ENCODE measurements around the gene ITGAL.
"Not testable (repeated sequence)": the region's sequence is repeated elsewhere in the genome, so short reads cannot be mapped to it uniquely, and the experiment has no call there.

Gene ITGAL

DNA sequence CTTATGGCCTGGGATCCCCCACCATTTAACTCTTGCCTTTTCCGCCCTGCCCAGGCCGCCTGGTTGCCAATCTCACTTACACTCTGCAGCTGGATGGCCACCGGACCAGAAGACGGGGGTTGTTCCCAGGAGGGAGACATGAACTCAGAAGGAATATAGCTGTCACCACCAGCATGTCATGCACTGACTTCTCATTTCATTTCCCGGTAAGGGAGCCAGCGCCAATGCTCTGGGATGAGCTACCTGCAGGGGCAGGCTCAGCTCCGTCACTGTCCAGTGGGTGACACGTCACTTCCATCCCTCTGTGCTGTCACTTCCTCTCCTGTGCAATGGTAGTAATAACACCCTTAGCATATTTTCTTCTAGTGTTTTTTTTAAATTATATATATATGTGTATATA is 26.7 kb downstream of the ITGAL start:
- no peak for DNase-seq

DNA sequence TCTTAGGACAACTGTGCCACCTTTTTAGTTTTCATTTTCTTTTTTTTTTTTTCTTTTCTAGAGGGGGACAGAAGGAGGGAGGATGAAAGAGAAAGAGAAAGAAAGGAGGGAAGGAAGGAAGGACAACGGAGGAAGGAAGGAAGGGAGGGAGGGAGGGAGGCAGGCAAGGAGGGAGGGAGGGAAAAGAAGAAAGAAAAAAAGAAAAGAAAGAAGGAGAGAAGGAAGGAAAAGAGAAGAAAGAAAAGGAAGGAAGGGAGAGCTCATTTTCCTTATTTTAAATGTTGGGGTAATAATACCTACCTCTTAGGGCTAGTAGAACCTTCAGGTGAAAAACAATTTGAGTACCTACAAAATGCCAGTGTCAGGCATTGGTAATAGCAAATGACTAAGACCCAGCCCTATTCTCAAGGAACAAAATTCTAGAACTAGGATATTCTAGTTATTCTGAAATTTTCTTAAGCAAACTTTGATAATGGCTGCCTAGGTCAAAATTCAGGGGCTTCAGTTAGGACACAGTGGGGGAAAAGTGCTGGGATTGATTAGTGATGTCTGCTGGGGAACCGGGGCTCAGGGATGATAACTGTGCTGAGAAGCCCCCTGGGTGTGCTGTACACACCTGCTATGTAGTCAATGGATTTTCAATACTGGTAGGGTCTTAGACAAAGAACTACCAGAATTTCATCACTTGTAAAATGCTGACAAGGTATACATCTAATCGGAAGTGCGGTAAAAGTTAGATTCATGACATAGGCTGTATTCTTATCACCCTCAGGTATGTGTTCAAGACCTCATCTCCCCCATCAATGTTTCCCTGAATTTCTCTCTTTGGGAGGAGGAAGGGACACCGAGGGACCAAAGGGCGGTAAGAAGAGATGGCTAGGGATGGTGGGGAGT is 31.1 kb downstream of the ITGAL start:
- DNase-seq = no peak

DNA sequence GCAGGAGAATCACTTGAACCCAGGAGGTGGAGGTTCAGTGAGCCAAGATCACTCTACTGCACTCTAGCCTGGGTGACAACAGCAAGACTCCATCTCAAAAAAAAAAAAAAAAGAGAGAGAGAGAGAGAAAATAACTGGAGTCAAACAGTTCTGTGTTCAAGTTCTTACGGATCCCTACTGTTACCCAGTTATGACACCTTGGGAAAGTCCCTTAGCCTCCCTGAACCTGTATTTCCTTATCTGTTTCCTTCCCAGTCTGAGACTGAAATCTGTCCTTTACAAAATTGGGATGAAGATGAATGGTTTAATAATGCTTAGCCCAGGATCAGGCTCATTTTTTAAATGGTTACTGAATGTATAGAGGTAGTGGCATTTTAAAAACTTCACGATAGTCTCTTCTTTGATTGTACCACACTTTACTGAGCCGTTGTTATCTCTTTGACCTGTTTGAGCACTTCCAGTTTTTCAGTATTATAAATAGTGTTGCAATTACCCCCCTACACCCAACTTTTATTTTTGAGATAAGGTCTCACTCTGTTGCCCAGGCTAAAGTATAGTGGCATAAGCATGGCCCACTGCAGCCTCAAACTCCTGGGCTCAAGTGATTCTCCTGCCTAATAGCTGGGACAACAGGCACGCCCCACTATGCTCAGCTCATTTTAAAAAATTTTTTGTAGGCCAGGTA is 36.7 kb downstream of the ITGAL start:
- no peak for DNase-seq

DNA sequence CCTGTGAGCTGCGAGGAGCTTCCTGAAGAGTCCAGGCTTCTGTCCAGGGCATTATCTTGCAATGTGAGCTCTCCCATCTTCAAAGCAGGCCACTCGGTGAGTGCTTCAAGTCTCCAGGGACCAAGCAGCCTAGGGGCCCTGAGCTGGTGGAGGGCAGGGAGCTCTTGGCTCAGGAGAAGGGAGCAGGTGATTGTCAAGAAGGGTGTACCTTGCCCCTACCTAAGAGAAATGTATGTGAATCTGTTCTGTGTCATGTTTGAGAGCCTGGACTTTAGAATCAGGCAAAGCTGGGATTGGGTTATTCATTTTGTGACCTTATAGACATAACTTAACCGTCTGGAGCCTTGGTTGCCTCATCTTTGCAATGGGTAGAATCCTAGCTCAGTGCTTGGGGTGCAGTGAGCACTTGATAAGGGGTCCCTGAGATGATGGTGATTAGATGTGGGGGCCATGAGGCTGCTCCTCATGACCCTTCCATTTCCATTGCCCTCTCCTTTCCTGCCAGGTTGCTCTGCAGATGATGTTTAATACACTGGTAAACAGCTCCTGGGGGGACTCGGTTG is 37.9 kb downstream of the ITGAL start:
- DNase-seq = no peak

DNA sequence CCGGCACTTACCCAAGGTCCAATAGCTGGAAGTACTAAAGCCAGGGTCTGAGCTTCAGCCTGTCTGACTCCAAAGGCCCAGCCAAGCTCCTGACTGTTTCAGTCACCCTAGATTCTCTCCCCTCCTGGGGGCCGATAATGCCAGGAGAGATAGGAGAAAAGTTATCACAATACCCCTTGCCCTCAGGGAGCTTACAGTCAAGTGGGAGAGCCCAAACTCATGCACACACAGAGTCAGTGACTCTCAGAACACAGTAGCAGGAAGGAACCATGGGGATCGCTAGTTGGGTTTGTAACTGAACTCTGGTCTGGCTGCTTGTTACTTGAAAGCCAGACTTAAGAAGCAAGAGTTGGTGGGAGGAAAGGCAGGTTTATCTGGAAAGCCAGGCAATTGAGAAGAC is 39.0 kb downstream of the ITGAL start:
- DNase-seq = no peak

DNA sequence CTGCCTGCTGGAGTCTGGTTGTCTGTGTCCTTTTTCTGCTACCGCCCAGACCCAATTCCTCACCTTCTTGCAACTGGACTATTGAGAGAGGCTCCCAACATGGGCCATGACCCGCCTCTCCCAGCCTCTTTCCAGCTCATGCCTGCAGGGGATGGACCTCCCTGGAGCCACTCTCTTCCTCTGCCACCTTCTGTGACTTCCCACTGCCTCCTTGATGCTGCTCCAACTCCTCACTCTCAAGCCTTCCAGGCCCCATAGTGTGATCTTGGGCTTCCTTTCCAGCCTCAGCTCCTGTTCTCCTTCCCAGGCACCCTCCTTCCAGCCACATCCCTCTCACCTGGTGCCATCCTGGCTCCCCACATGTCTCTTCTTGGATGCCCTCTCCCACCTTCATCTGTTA is 42.7 kb downstream of the ITGAL start:
- no peak for DNase-seq

DNA sequence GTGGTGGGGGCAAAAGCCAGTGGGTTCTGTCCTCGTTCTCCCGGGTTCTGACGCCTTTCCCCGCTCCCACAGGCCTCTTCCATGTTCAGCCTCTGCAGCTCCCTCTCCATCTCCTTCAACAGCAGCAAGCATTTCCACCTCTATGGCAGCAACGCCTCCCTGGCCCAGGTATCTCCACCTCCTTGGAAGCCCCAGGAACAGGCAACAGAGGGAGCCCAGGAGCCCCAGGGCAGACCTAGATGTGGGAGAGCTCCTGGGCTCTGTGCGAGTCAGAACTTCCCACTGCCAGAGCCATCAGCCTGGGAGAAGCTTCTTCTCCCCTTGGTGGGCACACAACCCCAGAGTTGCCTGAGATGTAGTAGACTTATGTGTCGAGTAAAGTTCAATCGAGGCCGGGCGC is 46.0 kb downstream of the ITGAL start:
- no peak for DNase-seq

DNA sequence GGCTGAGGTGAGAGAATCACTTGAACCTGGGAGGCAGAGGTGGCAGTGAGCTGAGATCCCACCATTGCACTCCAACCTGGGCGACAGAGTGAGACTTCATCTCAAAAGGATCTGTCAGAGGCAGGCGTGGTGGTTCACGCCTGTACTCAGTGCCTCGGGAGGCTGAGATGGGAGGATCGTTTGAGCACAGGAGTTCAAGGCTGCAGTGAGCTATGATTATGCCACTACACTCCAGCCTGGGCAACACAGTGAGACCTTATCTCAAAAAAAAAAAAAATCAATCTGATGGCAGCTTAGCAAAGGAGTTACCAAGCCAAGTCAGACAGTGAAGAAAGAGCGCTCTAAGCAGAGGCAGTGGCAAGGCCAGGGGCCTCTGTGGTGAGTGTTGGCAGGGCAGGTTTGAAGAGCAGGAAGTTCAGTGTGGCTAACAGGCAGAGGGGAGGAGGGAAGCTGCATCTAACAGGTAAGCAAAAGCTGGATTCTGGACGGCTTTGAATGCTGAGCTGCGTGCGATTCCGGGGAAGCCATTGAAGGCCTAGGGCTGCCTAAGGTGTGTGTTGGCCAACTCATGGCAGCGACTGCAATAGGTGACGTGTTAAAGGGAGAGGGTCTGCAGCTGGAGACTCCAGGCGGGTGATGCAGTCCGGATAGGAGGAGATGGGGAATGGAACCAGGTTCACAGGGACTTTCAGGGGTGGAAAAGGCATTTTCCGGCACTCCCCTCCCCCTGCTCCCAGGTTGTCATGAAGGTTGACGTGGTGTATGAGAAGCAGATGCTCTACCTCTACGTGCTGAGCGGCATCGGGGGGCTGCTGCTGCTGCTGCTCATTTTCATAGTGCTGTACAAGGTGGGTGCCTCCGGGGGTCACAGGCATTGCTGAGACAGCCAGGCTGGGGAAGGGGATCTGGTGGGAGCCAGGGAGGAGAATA is 46.8 kb downstream of the ITGAL start:
- DNase-seq = no peak

DNA sequence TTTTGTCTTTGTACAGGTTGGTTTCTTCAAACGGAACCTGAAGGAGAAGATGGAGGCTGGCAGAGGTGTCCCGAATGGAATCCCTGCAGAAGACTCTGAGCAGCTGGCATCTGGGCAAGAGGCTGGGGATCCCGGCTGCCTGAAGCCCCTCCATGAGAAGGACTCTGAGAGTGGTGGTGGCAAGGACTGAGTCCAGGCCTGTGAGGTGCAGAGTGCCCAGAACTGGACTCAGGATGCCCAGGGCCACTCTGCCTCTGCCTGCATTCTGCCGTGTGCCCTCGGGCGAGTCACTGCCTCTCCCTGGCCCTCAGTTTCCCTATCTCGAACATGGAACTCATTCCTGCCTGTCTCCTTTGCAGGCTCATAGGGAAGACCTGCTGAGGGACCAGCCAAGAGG is 48.9 kb downstream of the ITGAL start:
- DNase-seq = no peak

DNA sequence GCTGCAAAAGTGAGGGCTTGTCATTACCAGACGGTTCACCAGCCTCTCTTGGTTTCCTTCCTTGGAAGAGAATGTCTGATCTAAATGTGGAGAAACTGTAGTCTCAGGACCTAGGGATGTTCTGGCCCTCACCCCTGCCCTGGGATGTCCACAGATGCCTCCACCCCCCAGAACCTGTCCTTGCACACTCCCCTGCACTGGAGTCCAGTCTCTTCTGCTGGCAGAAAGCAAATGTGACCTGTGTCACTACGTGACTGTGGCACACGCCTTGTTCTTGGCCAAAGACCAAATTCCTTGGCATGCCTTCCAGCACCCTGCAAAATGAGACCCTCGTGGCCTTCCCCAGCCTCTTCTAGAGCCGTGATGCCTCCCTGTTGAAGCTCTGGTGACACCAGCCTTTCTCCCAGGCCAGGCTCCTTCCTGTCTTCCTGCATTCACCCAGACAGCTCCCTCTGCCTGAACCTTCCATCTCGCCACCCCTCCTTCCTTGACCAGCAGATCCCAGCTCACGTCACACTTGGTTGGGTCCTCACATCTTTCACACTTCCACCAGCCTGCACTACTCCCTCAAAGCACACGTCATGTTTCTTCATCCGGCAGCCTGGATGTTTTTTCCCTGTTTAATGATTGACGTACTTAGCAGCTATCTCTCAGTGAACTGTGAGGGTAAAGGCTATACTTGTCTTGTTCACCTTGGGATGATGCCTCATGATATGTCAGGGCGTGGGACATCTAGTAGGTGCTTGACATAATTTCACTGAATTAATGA is 49.5 kb downstream of the ITGAL start:
- DNase-seq = no peak

DNA sequence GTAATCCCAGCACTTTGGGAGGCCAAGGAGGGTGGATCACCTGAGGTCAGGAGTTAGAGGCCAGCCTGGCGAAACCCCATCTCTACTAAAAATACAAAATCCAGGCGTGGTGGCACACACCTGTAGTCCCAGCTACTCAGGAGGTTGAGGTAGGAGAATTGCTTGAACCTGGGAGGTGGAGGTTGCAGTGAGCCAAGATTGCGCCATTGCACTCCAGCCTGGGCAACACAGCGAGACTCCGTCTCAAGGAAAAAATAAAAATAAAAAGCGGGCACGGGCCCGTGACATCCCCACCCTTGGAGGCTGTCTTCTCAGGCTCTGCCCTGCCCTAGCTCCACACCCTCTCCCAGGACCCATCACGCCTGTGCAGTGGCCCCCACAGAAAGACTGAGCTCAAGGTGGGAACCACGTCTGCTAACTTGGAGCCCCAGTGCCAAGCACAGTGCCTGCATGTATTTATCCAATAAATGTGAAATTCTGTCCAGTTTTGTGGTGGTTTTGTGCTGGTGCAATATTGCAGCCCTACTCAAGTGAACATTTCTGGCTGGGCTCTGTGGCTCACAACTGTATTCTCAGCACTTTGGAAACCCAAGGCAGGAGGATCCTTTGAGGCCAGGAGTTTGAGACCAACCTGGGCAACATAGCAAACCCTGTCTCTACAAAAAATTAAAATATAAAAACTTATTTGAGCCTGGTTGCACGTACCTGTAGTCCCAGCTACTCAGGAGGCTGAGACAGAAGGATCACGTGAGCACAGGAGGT is 50.3 kb downstream of the ITGAL start:
- DNase-seq = not testable (repeated sequence)

DNA sequence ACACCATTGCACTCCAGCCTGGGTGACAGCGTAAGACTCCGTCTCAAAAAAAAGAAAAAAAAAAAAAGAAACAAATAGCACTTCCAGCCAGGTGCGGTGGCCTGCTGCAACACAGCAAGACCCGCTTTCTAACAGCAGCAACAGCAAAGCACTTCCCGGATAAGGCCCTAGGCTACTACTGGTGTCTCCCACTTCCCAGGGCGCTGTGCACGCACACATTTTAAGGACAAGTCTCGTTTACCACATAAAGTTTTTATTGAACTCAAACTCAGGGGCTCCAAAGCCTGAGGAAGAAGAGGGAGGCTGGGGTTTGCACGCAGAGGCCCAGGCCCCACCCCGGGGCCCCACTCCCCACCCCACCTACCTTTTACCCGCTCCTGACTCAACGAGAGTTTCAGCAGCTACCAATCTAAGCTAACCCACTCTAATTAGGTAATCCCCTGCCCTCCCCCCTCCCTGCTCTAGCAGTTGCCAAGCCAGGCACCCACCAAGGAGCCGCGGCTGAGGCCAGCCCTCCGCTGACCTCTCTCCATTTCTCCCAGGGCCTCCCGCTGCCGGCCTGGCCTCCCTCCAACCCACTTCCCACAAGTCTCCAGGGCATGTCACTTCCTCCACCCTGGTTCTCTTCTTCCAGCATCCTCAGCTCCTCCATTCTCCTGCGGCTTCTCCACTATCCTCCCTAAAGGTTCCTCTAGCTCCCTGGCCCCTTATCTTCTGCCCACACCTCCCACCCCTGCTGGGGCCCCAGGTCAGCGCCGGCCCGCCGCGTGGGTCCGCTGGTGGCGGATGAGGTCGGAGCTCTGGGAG is 51.4 kb downstream of the ITGAL start:
- DNase-seq = no peak

DNA sequence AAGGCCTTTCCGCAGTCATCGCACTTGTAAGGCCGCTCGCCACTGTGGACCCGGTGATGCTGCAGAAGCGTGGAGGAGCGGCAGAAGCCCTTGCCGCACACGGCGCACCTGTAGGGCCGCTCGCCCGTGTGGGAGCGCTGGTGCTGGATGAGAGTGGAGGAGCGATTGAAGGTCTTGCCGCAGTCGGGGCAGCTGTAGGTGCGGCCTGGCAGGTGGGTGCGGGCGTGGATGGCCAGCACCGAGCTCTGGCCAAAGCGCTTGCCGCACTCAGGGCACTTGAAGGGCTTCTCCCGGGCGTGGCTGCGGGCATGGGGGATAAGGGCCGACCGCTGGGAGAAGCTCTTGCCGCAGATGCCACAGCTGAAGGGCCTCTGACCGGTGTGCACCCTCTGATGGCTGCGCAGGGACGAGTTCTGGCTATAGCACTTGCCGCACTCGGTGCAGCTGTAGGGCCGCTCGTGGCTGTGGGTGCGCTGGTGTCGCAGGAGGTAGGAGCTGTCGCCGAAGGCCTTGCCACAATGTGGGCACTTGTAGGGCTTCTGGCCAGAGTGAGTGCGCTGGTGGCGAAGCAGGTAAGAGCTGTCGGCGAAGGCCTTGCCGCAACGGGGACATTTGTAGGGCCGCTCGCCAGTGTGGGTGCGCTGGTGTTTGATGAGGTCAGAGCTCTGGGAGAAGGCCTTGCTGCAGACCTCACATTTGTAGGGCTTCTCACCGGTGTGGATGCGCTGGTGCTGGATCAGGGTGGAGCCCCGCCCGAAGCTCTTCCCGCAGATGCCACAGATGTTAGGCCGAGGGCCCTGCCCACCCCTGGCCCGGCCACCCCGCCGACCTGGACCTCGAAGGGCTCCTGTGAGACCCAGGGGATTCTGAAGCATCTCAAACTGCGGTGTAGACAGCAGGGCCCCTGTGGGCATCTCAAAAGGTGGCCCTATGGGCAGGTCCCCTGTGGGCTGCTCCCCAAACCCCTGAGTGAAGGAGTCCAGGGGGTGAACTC is 52.3 kb downstream of the ITGAL start:
- DNase-seq = no peak

DNA sequence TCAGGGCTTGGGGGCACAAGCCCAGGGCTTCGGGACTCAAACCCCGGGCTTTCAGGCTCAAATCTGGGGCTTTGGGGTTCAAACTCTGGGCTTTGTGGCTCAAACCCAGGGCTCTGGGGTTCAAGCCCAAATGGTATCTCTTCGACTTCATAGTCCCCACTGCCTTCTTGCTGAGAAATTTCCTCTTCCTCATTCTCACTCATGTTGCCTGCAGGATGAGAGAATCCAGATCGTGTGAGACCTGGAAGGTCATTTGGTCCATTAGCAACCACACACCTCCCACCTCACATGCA is 53.2 kb downstream of the ITGAL start:
- DNase-seq = no peak

DNA sequence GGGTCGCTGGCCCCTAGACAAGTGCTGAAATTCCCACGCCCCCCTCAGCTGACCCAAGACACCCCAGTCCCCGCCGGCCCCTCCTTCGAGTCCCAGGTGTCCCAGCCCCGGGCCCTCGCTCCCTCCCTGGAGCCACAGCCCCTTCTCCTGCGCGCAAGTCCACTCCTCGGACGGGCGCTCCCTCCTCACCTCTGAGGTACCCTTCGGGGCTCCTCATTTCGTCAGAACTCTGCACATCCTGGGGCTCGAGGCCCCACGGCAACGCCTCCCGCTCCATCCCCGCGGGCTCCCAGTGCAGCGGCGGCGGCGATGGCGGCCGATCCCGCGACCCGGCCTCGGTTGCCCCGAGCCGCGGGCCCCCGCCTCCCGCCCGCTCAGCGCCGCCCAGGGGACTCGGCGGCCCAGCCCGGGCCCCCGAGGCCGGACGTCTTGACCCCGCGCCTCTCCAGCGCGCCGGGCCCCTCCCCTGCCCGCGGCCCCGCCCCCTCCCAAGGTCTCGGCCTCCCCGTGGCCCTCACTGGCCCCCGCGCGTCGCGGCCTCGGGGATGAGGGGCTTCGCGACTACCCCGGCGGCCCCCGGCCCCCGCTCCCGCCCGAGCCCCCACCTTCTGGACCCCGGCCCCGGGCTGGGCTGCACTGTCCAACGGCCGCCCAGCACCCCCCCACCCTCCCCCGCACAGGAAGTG is 53.7 kb downstream of the ITGAL start, which contains the start of gene ZNF768:
ZNF768 (minus strand) TSS at position 430 of the 686 bp plus-strand sequence; CDS start at position 277, 153 bp downstream.
- DNase-seq = no peak

DNA sequence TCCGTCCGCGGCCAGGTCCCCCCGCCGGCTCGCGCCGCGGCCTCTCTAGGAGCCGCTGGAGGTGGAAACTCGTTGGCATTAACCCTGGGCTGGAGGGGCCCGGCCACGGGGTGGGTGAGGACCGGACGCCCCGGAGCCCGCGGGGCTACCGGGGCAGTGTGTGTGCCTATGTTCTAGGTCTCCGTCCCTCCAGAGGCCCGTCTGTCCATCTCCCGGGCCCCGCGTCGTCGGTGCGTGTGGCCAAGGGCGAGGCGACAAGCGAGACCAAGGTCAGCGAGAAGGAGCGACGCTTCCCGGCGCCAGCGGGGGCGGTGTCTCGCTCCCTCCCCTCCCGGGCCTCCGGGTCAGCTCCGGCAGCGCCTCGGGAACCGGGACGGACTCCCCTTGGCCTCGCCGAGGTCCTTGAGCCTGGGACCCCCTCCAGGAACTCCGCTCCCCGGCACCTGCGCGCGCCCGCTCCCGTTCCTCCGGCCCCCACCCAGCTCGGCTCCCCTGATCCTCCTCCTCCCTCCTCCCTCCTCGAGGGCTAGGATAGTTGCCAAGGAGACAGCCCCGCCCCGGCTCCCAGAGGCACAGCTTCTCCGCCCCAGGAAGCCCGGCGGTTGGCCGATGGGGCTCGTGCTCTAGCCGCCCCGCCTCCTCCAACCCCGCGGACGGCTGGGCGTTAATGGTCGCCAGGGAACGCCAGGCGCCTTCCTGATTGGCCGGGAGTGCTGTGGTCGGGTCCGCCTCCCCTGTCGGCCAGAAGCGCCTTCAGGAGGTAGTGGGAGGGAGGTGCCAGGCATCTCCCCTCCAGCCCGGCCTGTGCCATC is 54.5 kb downstream of the ITGAL start:
- peak; percentile 97 for DNase-seq

DNA sequence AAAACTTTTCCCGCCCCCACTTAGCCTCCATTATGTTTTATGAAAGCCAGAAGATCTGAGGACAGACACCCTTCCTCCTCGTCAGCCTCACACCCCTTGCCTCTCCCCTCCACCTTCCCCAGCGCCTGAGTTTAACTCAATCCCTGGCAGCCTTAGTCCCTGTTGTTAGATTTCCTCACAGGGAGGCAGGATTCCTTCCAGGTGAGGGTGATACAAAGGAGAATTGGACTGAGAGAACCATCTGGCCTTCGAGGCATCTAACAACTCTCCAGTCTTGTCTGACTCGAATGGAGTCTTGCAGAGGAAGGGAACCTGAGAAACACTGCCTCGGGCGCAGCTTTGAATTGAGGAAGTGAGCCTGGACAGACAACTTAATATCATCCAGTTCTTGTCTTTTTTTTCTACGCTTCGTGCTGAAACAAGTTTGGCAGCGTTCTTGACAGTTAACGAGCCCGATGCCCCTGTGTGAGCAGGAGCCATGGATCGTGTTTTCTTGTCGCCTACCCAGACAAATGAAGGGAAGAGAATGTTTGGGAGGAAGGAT is 55.2 kb downstream of the ITGAL start:
- DNase-seq = no peak

Data from DMS153 (cell line).